Measurements from ENCODE around the gene LRRIQ4.

Gene LRRIQ4

DNA sequence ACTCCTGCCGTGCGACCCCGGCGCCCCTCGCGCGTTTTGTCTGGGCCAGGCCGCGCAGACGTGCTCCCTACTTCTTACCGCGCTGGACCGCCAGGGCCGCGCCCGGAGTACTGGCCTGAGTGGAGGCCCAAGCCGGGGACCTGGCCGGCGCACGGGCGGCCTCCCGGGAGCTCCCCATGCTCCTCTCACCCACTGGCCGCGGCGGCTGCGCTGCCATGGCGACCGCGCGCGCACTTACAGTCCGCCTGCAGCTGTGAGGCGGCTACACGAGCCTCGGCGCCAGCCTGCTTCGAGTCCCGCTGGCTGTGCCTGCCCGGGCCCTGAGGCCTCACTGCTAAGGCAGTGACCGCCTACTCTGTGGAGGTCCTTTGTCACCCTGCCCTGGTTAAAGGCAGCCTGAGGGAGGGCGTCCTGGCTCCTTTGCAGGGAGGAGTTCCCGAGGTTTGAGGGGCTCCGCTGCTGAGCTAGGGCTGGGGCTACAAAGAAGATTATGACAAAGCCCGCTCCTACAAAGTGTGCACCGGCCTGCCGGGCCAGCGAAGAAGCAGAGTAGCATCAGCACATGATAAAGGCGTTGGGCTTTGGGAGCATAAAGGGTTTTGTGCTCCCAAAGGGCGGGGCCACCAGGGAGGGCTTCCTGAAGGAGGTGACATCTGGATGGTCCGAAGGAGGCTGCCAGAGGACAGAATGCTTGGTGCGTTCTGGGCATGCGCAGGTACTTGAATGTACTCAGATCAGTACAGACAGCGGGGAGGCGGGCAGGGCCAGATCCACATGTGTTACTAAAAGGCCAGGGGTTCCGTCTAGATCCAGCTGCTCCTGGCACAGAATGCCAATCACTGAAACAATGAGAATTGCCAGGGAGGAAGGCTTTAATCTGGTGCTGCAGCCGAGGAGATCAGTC is at the start of gene LRRIQ4, which contains the start of gene LRRC34:
LRRIQ4 (plus strand) TSS at position 539 of the 904 bp plus-strand sequence. CDS start 9,052 bp downstream, outside the sequence.
LRRC34 (minus strand) TSS at position 573 of the 904 bp plus-strand sequence; CDS start at position 217, 356 bp downstream.
- no peak for DNase-seq

GRCh38 chr3:169764312-169764881 is 48.3 kb upstream of the LRRIQ4 start:
- DNase-seq, result peak in 1 of 2 experiments; percentile 24

DNA sequence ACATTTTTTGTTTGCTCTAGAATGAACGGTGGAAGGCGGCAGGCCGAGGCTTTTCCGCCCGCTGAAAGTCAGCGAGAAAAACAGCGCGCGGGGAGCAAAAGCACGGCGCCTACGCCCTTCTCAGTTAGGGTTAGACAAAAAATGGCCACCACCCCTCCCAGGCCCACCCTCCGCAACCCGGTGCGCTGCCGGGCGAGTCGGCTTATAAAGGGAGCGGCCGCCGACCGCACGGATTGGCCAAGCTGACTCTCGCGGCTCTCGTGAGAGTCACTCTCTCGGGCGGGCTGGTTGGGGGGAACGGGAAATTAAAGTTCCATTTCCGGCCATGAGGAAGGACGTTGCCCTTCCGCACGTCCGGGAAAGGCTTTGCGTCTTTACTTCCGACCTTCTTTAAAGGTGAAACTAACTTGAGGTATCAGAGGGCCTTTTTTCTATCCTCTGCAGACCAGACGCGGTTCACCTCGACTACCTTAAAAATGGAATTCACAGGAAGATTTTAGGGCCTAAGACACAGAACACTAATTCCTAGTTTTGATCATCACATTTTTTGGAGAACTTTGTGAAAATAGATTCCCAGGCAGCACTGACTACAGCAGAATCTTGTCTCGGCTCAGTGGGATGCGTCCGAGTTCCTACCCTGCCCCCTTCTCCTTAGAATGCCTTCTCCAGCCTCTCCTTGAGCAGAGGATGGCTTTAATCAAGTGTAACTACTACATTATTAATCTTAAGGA is 47.6 kb upstream of the LRRIQ4 start, which contains the start of gene TERC:
TERC (minus strand) TSS at position 179 of the 731 bp plus-strand sequence.
- DNase-seq, result peak; percentile 82 to 89

GRCh38 chr3:169769287-169770181 is 43.1 kb upstream of the LRRIQ4 start, which contains the start of gene ACTRT3:
Gene ACTRT3 (minus strand): TSS chr3:169769561. CDS start chr3:169769520, 41 bp downstream.
- peak; percentile 31 to 73 for DNase-seq

DNA sequence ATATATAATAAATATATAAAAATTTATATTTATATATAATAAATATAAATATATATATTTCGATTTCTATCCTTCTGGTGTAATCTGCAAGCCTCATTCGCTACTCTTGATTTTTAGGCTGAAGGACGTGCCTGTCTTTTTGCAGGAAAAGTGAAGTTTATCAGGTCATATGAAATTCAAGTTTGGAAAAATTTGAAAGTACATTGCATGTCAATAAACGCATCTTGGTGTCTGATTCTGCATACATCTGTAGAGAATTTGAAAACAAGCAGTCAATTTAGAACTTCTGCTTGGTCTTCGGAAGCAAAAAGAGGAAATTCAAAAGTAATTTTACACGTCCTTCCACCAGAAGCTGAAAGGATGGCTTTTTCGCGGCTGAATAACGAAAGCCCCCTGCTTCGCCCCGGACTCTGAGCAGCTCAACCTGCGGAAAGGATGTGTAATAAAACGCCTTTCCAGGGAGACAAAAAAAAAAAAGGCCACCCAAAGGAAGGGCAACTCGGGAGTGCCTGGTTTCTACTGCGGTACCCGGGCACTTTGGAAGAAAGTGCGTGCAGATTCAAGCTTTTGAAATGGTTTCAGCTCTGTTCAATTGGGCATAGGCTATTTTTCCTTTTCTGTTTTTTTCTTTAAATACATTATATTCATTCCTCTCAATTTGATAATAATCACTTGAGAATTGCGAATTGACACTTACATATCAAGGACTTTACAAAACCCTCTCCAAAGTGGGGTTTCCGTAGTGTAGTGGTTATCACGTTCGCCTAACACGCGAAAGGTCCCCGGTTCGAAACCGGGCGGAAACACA is 41.0 kb upstream of the LRRIQ4 start:
- peak; percentile 59 to 71 for DNase-seq

GRCh38 chr3:169772305-169772896 is 40.3 kb upstream of the LRRIQ4 start:
- DNase-seq, result peak; percentile 61 to 84

GRCh38 chr3:169772897-169773816 is 39.5 kb upstream of the LRRIQ4 start, which contains the start of gene MYNN:
Gene MYNN (plus strand): TSS chr3:169773396. CDS start chr3:169774296, 900 bp downstream.
- peak; percentile 70 to 87 for DNase-seq

DNA sequence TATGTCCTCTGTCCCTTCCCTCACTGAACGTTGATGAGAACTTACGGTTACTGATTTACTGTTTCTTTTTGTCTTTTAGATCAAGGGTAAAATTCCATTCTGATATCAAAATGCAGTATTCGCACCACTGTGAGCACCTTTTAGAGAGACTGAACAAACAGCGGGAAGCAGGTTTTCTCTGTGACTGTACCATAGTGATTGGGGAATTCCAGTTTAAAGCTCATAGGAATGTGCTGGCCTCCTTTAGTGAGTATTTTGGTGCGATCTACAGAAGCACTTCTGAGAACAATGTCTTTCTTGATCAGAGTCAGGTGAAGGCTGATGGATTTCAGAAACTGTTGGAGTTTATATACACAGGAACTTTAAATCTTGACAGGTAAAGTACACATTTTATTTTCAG is 38.5 kb upstream of the LRRIQ4 start:
- DNase-seq, result no peak

- no peak for DNase-seq
Measured at GRCh38 chr3:169777822-169778221, 34.8 kb upstream of the LRRIQ4 start.

GRCh38 chr3:169780742-169781141 is 31.9 kb upstream of the LRRIQ4 start:
- no peak for DNase-seq

DNA sequence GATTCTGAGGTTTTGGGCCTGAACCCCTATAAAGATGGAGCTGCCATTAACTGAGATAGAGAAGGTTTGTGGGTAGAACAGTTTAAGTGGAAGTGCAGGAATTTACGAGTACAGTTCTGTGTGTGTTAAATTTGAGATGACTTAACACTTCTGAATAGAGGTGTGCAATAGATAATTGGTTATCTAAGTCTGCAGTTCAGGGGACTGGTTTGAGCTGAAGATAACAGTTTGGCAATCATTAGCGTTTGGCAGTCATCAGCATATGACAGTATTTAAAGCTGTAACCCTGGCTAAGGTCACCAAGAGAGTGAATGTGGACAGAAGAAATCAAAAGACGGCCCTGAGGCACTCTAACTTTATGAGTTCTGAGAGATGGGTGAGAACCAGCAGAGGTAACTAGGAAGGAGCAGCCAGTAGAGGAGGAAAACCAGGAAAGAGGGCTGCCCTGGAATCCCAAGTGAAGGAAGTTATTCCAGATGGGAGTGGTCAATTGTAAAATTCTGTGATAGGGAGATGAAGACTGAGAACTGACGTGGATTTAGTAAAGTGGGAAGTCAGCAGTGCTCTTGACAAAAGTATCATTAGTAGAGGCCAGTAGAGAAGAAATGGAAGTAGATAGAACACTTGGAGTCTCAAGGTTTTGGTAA is 31.3 kb upstream of the LRRIQ4 start:
- DNase-seq, result no peak

GRCh38 chr3:169787120-169787519 is 25.6 kb upstream of the LRRIQ4 start:
- no peak for DNase-seq

DNA sequence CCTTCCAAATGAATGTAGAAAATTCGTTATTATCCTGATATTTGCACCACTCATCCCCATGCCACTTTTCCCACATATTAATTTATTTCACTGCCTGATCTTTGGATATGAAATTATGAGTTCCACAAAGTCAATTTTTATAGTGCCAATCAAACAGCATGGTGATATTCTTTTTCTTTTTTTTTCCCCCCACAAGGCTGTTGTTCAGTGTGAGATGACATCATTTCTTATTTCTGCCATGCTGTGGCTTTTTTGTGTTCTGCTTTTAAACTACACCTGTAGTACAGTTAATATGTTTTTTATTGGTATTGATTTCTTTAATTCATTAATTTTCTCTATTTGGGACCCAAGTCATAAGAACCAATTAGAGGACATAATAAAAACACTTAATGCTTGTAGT is 24.9 kb upstream of the LRRIQ4 start:
- DNase-seq, result no peak

GRCh38 chr3:169790219-169790618 is 22.5 kb upstream of the LRRIQ4 start:
- no peak for DNase-seq

- no peak for DNase-seq
Measured at GRCh38 chr3:169790687-169791429, 21.8 kb upstream of the LRRIQ4 start.

- no peak for DNase-seq
Measured at GRCh38 chr3:169792359-169792758, 20.3 kb upstream of the LRRIQ4 start.

DNA sequence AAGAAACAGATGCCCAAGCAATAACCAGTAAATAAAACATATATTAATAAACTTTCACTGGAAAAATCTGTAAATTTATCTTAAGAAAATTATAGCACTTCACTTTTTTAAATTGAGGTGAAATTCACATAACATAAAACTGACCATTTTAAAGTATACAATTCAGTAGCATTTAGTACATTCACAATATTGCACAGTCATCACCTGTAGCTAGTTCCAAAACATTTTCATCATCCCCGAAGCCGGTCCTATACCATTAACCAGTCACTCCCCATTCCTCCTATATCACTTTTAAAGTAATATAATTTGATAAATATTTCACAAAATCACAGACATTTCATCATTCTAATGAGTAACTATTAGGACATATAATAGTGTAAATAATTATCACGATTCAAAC is 8.0 kb upstream of the LRRIQ4 start:
- DNase-seq, result no peak

GRCh38 chr3:169809230-169809795 is 3.4 kb upstream of the LRRIQ4 start:
- no peak for DNase-seq
